Thoracic aorta (tissue), 2 donors: ENCODE measurements around the gene RANGAP1. TPM values are rescaled to one million over a fixed set of nuclear protein-coding genes. Genes with fewer than 3 reads are reported as not detected.

Experiments used
- ATAC-seq: fragments of 150-250 bp; one replicate; pipeline ENCODE4 v1.8.0; 2017; ENCODE audit warnings: low read depth; ENCODE audit not compliant: insufficient number of reproducible peaks, low FRiP score
- DNase-seq: peaks from one replicate; pipeline ENCODE4 v3.0.0-alpha.2; 2020; ENCODE audit warnings: low spot score
- H3K27ac ChIP-seq, 2 donors: fragments of 200-600 bp; sonication (generic); 1 replicate in 1 of 2; 2 replicates in 1 of 2; pipeline ENCODE4 v1.5.1; 2016; ENCODE audit warnings: mild to moderate bottlenecking in 2 of 2, moderate library complexity in 2 of 2
- H3K27me3 ChIP-seq: fragments of 200-600 bp; sonication (generic); replicated peaks from 2 replicates; pipeline ENCODE4 v1.6.0; 2016; ENCODE audit warnings: mild to moderate bottlenecking; ENCODE audit not compliant: insufficient read depth
- H3K36me3 ChIP-seq: fragments of 200-600 bp; sonication (generic); one replicate; pipeline ENCODE4 v1.5.1; 2016
- H3K4me1 ChIP-seq, 2 donors: fragments of 200-600 bp; sonication (generic); 1 replicate in 1 of 2; 2 replicates in 1 of 2; pipeline versions ENCODE4 v1.5.1 to v1.6.0; 2016; ENCODE audit warnings: low read depth in 2 of 2, mild to moderate bottlenecking in 1 of 2; ENCODE audit not compliant: control insufficient read depth in 1 of 2
- H3K4me3 ChIP-seq: fragments of 200-600 bp; sonication (generic); 2 replicates; pipeline ENCODE4 v1.5.1; 2016; ENCODE audit warnings: mild to moderate bottlenecking
- H3K9me3 ChIP-seq: fragments of 200-600 bp; sonication (generic); 2 replicates; pipeline ENCODE4 v1.5.1; 2016
- total RNA-seq, 2 donors: library from RNA; depleted of rRNA; stranded (reverse); fragments of >200 nt; gene quantifications; one replicate each; pipeline versions ENCODE4 v1.1.0 to v1.2.3, GENCODE V29; 2016
- TF ChIP-seq, protein P1 (sequence below): fragments of 200-600 bp; sonication (generic); IDR thresholded peaks from one replicate; pipeline ENCODE4 v1.5.1; 2019; ENCODE audit warnings: antibody characterized with exemption

The RANGAP1 gene
- total RNA-seq, 2 donors from 2014 or later = 42.0 to 42.7 TPM

DNA sequence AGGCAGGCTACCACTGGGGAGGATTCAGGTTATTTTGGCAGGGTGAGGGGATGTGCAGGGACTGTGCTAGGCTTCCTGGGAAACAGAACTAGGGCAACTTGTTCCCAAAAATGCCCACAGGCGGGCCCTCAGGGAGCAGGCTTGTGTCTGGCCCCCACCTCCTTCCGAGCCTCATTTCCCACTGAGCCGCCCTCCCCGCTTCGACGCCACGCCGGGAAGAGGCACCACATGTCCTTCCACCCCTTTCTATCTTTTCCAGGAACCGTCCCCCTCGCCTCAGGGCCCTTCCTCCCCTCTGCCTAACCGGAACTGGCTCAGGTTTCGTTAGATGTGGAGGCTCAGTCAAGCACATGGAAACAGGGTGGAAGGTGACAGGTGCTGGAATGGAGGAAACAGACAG lies 35.9 kb downstream of the RANGAP1 start:
- no peak for DNase-seq
- peaks cover 55% of the 10 kb centered on the region for H3K36me3 ChIP-seq
- TF ChIP-seq, protein P1, sequence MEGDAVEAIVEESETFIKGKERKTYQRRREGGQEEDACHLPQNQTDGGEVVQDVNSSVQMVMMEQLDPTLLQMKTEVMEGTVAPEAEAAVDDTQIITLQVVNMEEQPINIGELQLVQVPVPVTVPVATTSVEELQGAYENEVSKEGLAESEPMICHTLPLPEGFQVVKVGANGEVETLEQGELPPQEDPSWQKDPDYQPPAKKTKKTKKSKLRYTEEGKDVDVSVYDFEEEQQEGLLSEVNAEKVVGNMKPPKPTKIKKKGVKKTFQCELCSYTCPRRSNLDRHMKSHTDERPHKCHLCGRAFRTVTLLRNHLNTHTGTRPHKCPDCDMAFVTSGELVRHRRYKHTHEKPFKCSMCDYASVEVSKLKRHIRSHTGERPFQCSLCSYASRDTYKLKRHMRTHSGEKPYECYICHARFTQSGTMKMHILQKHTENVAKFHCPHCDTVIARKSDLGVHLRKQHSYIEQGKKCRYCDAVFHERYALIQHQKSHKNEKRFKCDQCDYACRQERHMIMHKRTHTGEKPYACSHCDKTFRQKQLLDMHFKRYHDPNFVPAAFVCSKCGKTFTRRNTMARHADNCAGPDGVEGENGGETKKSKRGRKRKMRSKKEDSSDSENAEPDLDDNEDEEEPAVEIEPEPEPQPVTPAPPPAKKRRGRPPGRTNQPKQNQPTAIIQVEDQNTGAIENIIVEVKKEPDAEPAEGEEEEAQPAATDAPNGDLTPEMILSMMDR = no peak
- no peak for ATAC-seq
- H3K9me3 ChIP-seq = no peaks in the 10 kb centered on the region
- H3K4me3 ChIP-seq = no peak overlapping the region
- H3K4me1 ChIP-seq = no peaks in the 10 kb centered on the region
- H3K27me3 ChIP-seq = no peaks in the 10 kb centered on the region
- H3K27ac ChIP-seq = no peak overlapping the region

DNA sequence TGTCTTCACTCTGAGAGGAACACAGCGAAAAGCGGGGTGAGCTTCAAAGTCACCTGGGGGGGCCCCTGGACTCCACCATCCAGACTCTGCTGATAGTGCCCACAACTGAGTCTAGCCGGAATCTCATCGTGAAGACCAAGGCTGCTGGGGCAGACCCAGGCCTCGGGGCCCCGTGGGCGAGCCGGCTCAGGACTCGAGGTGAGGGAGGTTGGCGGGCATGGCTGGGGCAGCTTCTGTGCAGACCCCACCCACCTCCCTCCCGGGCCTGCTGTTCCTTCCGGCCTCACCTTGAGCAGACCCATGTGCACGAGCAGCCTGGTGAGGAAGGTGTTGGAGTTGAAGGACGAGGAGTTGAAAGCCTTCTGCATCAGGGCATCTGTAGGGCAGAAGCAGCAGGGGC lies 36.5 kb downstream of the RANGAP1 start:
- Histone ChIP-seq H3K9me3 (no peaks in the 10 kb centered on the region), H3K4me1 (no peaks in the 10 kb centered on the region), H3K4me3 (no peak overlapping the region), H3K27ac (no peak overlapping the region), H3K36me3 (peaks cover 54% of the 10 kb centered on the region), H3K27me3 (no peaks in the 10 kb centered on the region)
- TF ChIP-seq, protein P1 = no peak
- ATAC-seq (no peak), DNase-seq (no peak)

DNA sequence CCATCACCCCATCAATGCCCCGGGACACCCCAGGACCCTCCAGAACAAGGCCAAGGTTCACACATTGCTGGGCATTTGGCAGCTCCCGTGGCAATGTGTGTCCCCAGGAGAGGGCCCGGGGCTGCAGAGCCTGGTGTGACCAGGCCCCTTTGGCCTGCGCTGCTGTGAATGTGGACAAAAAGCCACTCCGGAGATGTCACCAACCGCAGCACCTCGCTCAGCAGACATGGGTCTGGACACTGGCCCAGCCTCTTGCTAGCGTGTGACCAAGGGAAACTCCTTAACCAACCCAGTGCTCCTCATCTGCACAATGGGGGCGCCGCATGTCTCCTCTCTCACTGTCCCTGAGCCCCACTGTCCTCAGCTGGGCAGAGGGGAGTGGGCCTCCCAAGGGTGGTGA lies 37.2 kb downstream of the RANGAP1 start:
- Histone ChIP-seq H3K4me3 (no peak overlapping the region), H3K27me3 (no peaks in the 10 kb centered on the region), H3K9me3 (no peaks in the 10 kb centered on the region), H3K36me3 (peaks cover 54% of the 10 kb centered on the region), H3K4me1 (no peaks in the 10 kb centered on the region), H3K27ac (no peak overlapping the region)
- TF ChIP-seq, protein P1 = no peak
- no peak for ATAC-seq
- no peak for DNase-seq

DNA sequence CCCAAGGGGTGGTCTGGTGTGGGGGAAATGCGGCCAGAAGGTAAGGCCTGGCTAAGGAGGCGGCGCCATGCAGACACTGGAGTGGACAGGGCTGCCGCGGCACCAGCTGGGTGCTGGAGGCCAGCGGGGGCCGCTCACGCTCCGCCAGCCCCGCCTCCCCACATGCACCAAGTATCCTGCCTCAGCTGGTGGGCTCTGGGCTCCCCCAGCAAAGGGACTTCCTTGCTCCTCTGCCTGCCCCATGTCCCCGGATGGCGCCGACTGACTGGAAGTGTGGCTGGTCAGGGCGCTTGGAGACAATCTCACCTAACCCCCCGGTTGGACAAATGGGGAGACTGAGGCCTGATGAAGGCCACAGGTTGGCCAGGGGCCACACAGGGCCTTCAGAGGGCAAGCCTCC lies 37.7 kb downstream of the RANGAP1 start:
- Histone ChIP-seq H3K9me3 (no peaks in the 10 kb centered on the region), H3K4me1 (no peaks in the 10 kb centered on the region), H3K27me3 (no peaks in the 10 kb centered on the region), H3K36me3 (peaks cover 50% of the 10 kb centered on the region), H3K27ac (no peak overlapping the region), H3K4me3 (no peak overlapping the region)
- ATAC-seq (no peak), DNase-seq (no peak)
- TF ChIP-seq, protein P1 = no peak

DNA sequence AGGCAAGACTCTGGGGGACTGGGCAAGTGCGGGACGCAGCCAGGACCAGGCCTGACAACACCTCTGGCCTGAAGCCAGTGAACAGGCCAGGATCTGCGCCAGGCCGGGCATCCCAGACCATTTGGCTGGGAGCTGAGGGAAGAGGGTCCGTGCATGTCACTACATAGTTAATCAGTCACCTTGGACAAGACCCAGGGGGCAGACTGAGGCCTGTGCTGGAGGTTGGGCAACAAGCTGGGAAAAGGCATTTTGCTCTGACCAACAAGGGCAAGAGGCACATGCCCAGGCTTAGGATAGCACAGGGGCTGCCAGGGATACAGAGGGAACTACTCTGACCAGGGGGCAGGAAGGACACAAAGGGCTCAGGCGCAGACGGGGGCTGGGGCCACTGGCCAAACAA lies 38.3 kb downstream of the RANGAP1 start:
- TF ChIP-seq, protein P1 = no peak
- Histone ChIP-seq H3K27ac (no peak overlapping the region), H3K27me3 (no peaks in the 10 kb centered on the region), H3K36me3 (peaks cover 43% of the 10 kb centered on the region), H3K9me3 (no peaks in the 10 kb centered on the region), H3K4me1 (no peaks in the 10 kb centered on the region), H3K4me3 (no peak overlapping the region)
- no peak for DNase-seq
- ATAC-seq = no peak
